HCT116 (cell line): ENCODE data around the gene APBA3. TPM values are rescaled to one million over a fixed set of nuclear protein-coding genes. Genes with fewer than 3 reads are reported as not detected.
"Not testable (repeated sequence)": the region's sequence is repeated elsewhere in the genome, so short reads cannot be mapped to it uniquely, and the experiment has no call there.

Experiments
- ATAC-seq: fragments of 200-7000 bp; cut with Tn5 transposase; 2 replicates; pipeline ENCODE4 v1.9.1; 2020; ENCODE audit warnings: mild to moderate bottlenecking, moderate library complexity
- BruUV-seq: library from RNA; stranded (reverse); fragments of 400-500 nt; replicated peaks from 2 replicates; lab custom pipeline; 2021; lab: Mats Ljungman, UMichigan
- CTCF ChIA-PET: fragments of 300-600 bp; sonication (Branson Sonifier 250); formaldehyde crosslinking; loops from one replicate; lab custom pipeline; 2021; ENCODE audit warnings: antibody characterized with exemption; lab: Charles Lee
- POLR2A ChIA-PET: fragments of 300-600, 350-600 bp; sonication (Branson Sonifier 250); formaldehyde crosslinking; loops from one replicate; lab custom pipeline; 2021; ENCODE audit warnings: antibody characterized with exemption; lab: Charles Lee
- RAD21 ChIA-PET, 2 experiments: fragments of 300-600 bp; sonication (Branson Sonifier 250); formaldehyde crosslinking; loops; one replicate each; lab custom pipeline; 2023; ENCODE audit warnings: low total read pairs in 2 of 2; ENCODE audit not compliant: uncharacterized antibody in 2 of 2, unreplicated experiment in 2 of 2, low non-redundant PET in 1 of 2; lab: Charles Lee
- DNase-seq: peaks from one replicate; pipeline ENCODE4 v3.0.0-alpha.2; 2010; ENCODE audit warnings: low read depth, low spot score
- H2AFZ ChIP-seq: fragments of 200-600 bp; shearing (Covaris generic), sonication (generic); 2 replicates; pipeline ENCODE4 v1.6.1; 2017; ENCODE audit warnings: low read depth, mixed run types, mixed read lengths, antibody characterized with exemption, low read length; ENCODE audit not compliant: poor library complexity, severe bottlenecking
- H3K27ac ChIP-seq: 2 replicates; pipeline ENCODE4 v1.5.1; 2012; ENCODE audit warnings: low read depth, low read length
- H3K27me3 ChIP-seq: fragments of 200-600 bp; sonication (generic); 2 replicates; pipeline ENCODE4 v1.6.1; 2016; ENCODE audit warnings: mixed run types, low read length, mixed read lengths; ENCODE audit not compliant: insufficient read depth
- H3K36me3 ChIP-seq, 2 experiments: fragments of 200-500 bp in 1 of 2; fragments of 200-600 bp in 1 of 2; sonication (Bioruptor generic) in 1 of 2; sonication (generic) in 1 of 2; 2 replicates each; pipeline versions ENCODE4 v1.5.1 to v1.6.1; 2014 to 2016; ENCODE audit warnings: low read length in 2 of 2, inconsistent platforms in 1 of 2, mixed read lengths in 1 of 2, mixed run types in 1 of 2; ENCODE audit not compliant: insufficient read depth in 2 of 2, control insufficient read depth in 1 of 2
- H3K4me1 ChIP-seq, 2 experiments: fragments of 200-600 bp in 1 of 2; sonication (generic) in 1 of 2; 2 replicates each; pipeline versions ENCODE4 v1.5.1 to v1.6.1; 2012 to 2017; ENCODE audit warnings: low read length in 2 of 2, inconsistent platforms in 1 of 2, mild to moderate bottlenecking in 1 of 2, mixed read lengths in 1 of 2, mixed run types in 1 of 2, moderate library complexity in 1 of 2; ENCODE audit not compliant: insufficient read depth in 2 of 2, control insufficient read depth in 1 of 2
- H3K4me2 ChIP-seq: fragments of 200-600 bp; sonication (generic); 2 replicates; pipeline ENCODE4 v1.6.1; 2017; ENCODE audit warnings: mixed run types, low read length, mixed read lengths
- H3K4me3 ChIP-seq, 2 experiments: fragments of 200-600 bp in 1 of 2; sonication (generic) in 1 of 2; replicated peaks in 1 of 2; 2 replicates each; pipeline ENCODE4 v1.5.1; 2011 to 2016; ENCODE audit warnings: low read length in 2 of 2, control low read depth in 1 of 2, low read depth in 1 of 2, mild to moderate bottlenecking in 1 of 2, mixed read lengths in 1 of 2, mixed run types in 1 of 2
- H3K79me2 ChIP-seq: fragments of 200-600 bp; sonication (generic); 2 replicates; pipeline ENCODE4 v1.6.1; 2017; ENCODE audit warnings: mild to moderate bottlenecking, mixed run types, low read length, moderate library complexity, mixed read lengths; ENCODE audit not compliant: insufficient read depth
- H3K9ac ChIP-seq: fragments of 200-600 bp; sonication (generic); 2 replicates; pipeline ENCODE4 v1.6.1; 2016; ENCODE audit warnings: low read length, mixed read lengths
- H3K9me2 ChIP-seq: fragments of 200-600 bp; sonication (generic), shearing (Covaris generic); 2 replicates; pipeline ENCODE4 v1.6.1; 2017; ENCODE audit warnings: mixed run types, mild to moderate bottlenecking, moderate library complexity; ENCODE audit not compliant: insufficient read depth
- H3K9me3 ChIP-seq, 2 experiments: fragments of 200-500 bp in 1 of 2; fragments of 200-600 bp in 1 of 2; sonication (Bioruptor generic) in 1 of 2; sonication (generic) in 1 of 2; 2 replicates each; pipeline ENCODE4 v1.6.1; 2014 to 2017; ENCODE audit warnings: low read length in 2 of 2, mixed read lengths in 2 of 2, inconsistent platforms in 1 of 2, low read depth in 1 of 2, mild to moderate bottlenecking in 1 of 2, mixed run types in 1 of 2, moderate library complexity in 1 of 2; ENCODE audit not compliant: control insufficient read depth in 1 of 2, insufficient read depth in 1 of 2
- H4K20me1 ChIP-seq: fragments of 200-600 bp; sonication (generic), shearing (Covaris generic); 2 replicates; pipeline ENCODE4 v1.6.1; 2017; ENCODE audit warnings: mixed run types, mild to moderate bottlenecking, moderate library complexity; ENCODE audit not compliant: insufficient read depth
- EZH2 ChIP-seq: fragments of 200-600 bp; sonication (generic); IDR thresholded peaks from 2 replicates; pipeline ENCODE4 v1.6.1; 2017; ENCODE audit warnings: antibody characterized with exemption, mixed run types
- POLR2A ChIP-seq: IDR thresholded peaks from 2 replicates; pipeline ENCODE4 v1.7.0; 2011; ENCODE audit warnings: borderline replicate concordance; ENCODE audit not compliant: insufficient read depth, insufficient read length; ENCODE audit errors: extremely low read depth
- RAD21 ChIP-seq: IDR thresholded peaks from 2 replicates; pipeline ENCODE4 v1.6.1; 2012; ENCODE audit warnings: low read depth, mild to moderate bottlenecking
- SP1 ChIP-seq: IDR thresholded peaks from 2 replicates; pipeline ENCODE4 v1.6.1; 2012; ENCODE audit warnings: low read depth
- ZNF274 ChIP-seq: fragments of 200-500 bp; sonication (Bioruptor generic); IDR thresholded peaks from 2 replicates; pipeline ENCODE4 v1.6.1; 2014; ENCODE audit warnings: mild to moderate bottlenecking, low read depth, low read length, inconsistent platforms
- intact Hi-C: fragments of 100-400 bp; cut with micrococcal nuclease; formaldehyde crosslinking; loops from 2 replicates; pipeline ENCODE4 v1.10.0; 2022
- total RNA-seq: library from RNA; stranded (reverse); gene quantifications from one replicate; pipeline ENCODE4 v1.2.1, GENCODE V29; 2021; ENCODE audit not compliant: unreplicated experiment

The APBA3 gene
- total RNA-seq, 1 experiment from 2014 or later, result 29.5 TPM

GRCh38 chr19:3757705-3758104 is 3.8 kb downstream of the APBA3 start:
- H3K36me3 ChIP-seq, ATAC-seq, H3K4me2 ChIP-seq, H3K27me3 ChIP-seq, H3K9me3 ChIP-seq, intact Hi-C loops, H3K27ac ChIP-seq, H3K9ac ChIP-seq, POLR2A ChIA-PET, H2AFZ ChIP-seq, RAD21 ChIA-PET, BruUV-seq, H4K20me1 ChIP-seq, H3K4me3 ChIP-seq, CTCF ChIA-PET, DNase-seq, H3K9me2 ChIP-seq, H3K4me1 ChIP-seq: not testable (repeated sequence)
- peaks cover 25% of the 10 kb centered on the region for H3K79me2 ChIP-seq

GRCh38 chr19:3753631-3754410 is 7.7 kb downstream of the APBA3 start:
- ChIA-PET RAD21 (no interaction called here), CTCF (no interaction called here), POLR2A (interaction anchor here (1.0 kb wide), 1 partner anchor 8 kb away, joined by 4 read pairs; no protein-coding TSS in a partner anchor)
- intact Hi-C loops, result no loop called here
- H3K9me3 ChIP-seq, result no peaks in the 10 kb centered on the region
- no peaks in the 10 kb centered on the region for H3K9me2 ChIP-seq
- no peaks in the 10 kb centered on the region for H4K20me1 ChIP-seq
- H3K27ac ChIP-seq, result no peak overlapping the region
- no peaks in the 10 kb centered on the region for H3K27me3 ChIP-seq
- DNase-seq, result no peak
- H3K4me1 ChIP-seq, result no peaks in the 10 kb centered on the region
- no peak overlapping the region for H2AFZ ChIP-seq
- H3K4me3 ChIP-seq, result no peak overlapping the region
- H3K4me2 ChIP-seq, result no peak overlapping the region
- TF ChIP-seq SP1 (no peak), RAD21 (no peak), POLR2A (no peak), EZH2 (no peak), ZNF274 (no peak)
- H3K9ac ChIP-seq, result no peak overlapping the region
- no peak for ATAC-seq
- H3K36me3 ChIP-seq, result peaks cover 0 to 3% of the 10 kb centered on the region in 2 experiments; a peak in 2 of 4 replicates
- peaks cover 1% of the 10 kb centered on the region; the same call in 1 of the 2 replicates for H3K79me2 ChIP-seq
- BruUV-seq, result no TSS peak
